Left lung (tissue), 10 donors: ENCODE data around the gene TMA7. TPM values are rescaled to one million over a fixed set of nuclear protein-coding genes. Genes with fewer than 3 reads are reported as not detected.

Experiments
- ATAC-seq: fragments of 200-7000 bp; cut with Tn5 transposase; one replicate; pipeline ENCODE4 v1.9.1; 2020; ENCODE audit warnings: moderate library complexity
- DNase-seq, 4 donors: peaks; one replicate each; pipeline ENCODE4 v3.0.0-alpha.2; 2013 to 2020
- H3K27ac ChIP-seq, 2 donors: fragments of 200-600 bp; sonication (generic) in 1 of 2; one replicate each; pipeline versions ENCODE4 v1.5.0 to v1.8.0; 2020 to 2021
- H3K27me3 ChIP-seq, 2 donors: fragments of 200-600 bp; sonication (generic) in 1 of 2; one replicate each; pipeline versions ENCODE4 v1.5.0 to v1.8.0; 2020 to 2021
- H3K36me3 ChIP-seq, 2 donors: fragments of 200-600 bp; sonication (generic) in 1 of 2; one replicate each; pipeline versions ENCODE4 v1.5.0 to v1.8.0; 2020 to 2021
- H3K4me1 ChIP-seq, 2 donors: fragments of 200-600 bp; one replicate each; pipeline ENCODE4 v1.8.0; 2021
- H3K4me3 ChIP-seq, 2 donors: fragments of 200-600 bp; sonication (generic) in 1 of 2; one replicate each; pipeline versions ENCODE4 v1.5.0 to v1.8.0; 2020 to 2021; ENCODE audit warnings: mild to moderate bottlenecking in 1 of 2
- H3K9me3 ChIP-seq, 2 donors: fragments of 200-600 bp; sonication (generic) in 1 of 2; one replicate each; pipeline versions ENCODE4 v1.5.0 to v1.8.0; 2020 to 2021
- intact Hi-C, 2 donors: fragments of 100-400 bp; cut with DNase I; formaldehyde crosslinking; loops; one replicate each; pipeline versions ENCODE4 v1.11.2 to v1.14.2; 2022
- polyA plus RNA-seq, 6 donors: library from polyadenylated mRNA; unstranded; fragments of 120-200 nt; gene quantifications; one replicate each; pipeline ENCODE4 v1.2.1, GENCODE V29; 2013; ENCODE audit not compliant: insufficient read length in 6 of 6
- total RNA-seq, 2 donors: library from RNA; stranded (reverse); fragmentation: NEBNext Ultra II Directional; extraction: Animal tissue kit (Norgen Biotek cat#: 25700); gene quantifications; one replicate each; pipeline ENCODE4 v1.2.1, GENCODE V29; 2021
- TF ChIP-seq, protein P1 (sequence below), 2 donors: fragments of 200-600 bp; sonication (generic) in 1 of 2; IDR thresholded peaks; one replicate each; pipeline versions ENCODE4 v1.5.0 to v1.8.0; 2021; ENCODE audit warnings: antibody characterized with exemption in 2 of 2
- donor health status: DM: no; HTN: yes; CAD: no.
- donor health status: DM: no; HTN: no; CAD: no.

TMA7 gene
- total and polyA plus RNA-seq, 8 donors, result 174 to 288 (median 253) TPM

DNA sequence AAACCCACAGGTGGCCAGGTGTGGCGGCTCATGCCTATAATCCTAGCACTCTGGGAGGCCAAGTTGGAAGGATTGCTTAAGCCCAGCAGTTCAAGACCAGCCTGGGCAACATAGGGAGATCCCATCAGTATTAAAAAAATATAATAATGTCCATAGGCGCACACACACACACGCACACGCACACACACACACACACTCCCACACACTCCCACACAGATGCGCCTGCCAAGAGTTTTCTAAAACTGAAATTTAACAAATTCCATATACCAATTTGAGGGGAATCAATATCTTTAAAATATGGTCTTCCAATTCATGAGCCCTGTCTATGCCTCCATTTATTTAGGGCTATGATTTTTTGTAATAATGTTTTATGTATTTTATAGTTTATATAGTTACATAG, 46.9 kb downstream of the TMA7 start:
- no peak overlapping the region for H3K27ac ChIP-seq
- no peaks in the 10 kb centered on the region for H3K4me1 ChIP-seq
- ATAC-seq (no peak), DNase-seq (no peak)
- H3K4me3 ChIP-seq, result no peak overlapping the region
- H3K36me3 ChIP-seq, result peaks cover 0 to 16% of the 10 kb centered on the region in 2 donors
- H3K9me3 ChIP-seq, result no peaks in the 10 kb centered on the region
- H3K27me3 ChIP-seq, result no peaks in the 10 kb centered on the region
- intact Hi-C loops, result no loop called here
- TF ChIP-seq, protein P1, sequence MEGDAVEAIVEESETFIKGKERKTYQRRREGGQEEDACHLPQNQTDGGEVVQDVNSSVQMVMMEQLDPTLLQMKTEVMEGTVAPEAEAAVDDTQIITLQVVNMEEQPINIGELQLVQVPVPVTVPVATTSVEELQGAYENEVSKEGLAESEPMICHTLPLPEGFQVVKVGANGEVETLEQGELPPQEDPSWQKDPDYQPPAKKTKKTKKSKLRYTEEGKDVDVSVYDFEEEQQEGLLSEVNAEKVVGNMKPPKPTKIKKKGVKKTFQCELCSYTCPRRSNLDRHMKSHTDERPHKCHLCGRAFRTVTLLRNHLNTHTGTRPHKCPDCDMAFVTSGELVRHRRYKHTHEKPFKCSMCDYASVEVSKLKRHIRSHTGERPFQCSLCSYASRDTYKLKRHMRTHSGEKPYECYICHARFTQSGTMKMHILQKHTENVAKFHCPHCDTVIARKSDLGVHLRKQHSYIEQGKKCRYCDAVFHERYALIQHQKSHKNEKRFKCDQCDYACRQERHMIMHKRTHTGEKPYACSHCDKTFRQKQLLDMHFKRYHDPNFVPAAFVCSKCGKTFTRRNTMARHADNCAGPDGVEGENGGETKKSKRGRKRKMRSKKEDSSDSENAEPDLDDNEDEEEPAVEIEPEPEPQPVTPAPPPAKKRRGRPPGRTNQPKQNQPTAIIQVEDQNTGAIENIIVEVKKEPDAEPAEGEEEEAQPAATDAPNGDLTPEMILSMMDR (IDR thresholded peaks at IDR 0.05), result no peak

DNA sequence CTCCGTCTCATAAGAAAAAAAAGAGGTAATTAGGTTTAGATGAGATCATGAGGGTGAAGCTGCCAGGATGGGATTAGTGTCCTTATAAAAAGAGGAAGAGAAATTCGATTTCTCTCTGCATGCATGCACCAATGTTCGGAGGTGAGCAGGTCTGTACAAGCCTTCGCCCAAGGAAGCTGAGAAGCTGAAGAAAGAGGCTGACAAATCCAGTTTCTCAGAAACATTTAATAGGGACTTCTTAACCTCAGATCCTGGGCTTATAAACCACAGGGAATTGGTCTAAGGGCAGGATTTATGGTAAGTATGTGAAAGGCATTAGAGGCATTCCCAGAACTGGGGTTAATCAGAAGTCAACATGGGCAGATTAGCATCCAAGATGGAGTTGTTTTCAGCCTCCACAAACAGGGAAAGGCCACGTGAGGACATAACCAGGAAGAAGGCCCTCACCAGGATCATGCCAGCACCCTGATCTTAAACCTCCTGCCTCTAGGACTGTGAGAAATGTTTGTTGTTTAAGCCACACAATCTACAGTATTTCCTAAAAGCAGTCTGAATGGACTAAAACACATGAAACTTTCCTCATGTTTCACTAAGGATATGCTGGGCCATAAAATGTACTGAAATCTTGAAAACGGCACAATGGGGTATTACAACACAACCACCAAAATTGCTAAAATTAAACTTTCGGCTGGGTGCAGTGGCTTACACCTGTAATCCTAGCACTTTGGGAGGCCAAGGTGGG, 52.6 kb downstream of the TMA7 start:
- H3K9me3 ChIP-seq, result no peaks in the 10 kb centered on the region
- no peaks in the 10 kb centered on the region for H3K27me3 ChIP-seq
- intact Hi-C loops, result no loop called here
- ATAC-seq (no peak), DNase-seq (no peak)
- no peak overlapping the region for H3K4me3 ChIP-seq
- no peaks in the 10 kb centered on the region for H3K4me1 ChIP-seq
- peaks cover 0 to 71% of the 10 kb centered on the region in 2 donors for H3K36me3 ChIP-seq
- TF ChIP-seq, protein P1 (IDR thresholded peaks at IDR 0.05), result no peak
- no peak overlapping the region for H3K27ac ChIP-seq

DNA sequence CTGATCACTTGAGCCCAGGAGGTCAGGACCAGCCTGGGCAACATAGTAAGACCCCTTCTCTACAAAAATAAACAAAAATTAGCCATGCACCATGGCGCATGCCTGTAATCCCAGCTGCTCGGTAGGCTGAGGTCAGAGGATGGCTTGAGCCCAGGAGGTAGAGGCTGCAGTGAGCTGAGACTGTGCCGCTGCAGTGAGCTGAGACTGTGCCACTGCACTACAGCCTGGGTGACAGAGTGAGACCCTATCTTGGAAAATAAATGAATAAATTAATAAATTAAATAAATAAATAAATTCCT, 53.1 kb downstream of the TMA7 start:
- peak in 1 of 4 donors; percentile 19 for DNase-seq
- Histone ChIP-seq H3K27me3 (no peaks in the 10 kb centered on the region), H3K9me3 (no peaks in the 10 kb centered on the region), H3K4me1 (no peaks in the 10 kb centered on the region), H3K27ac (no peak overlapping the region), H3K4me3 (no peak overlapping the region), H3K36me3 (peaks cover 0 to 74% of the 10 kb centered on the region in 2 donors)
- no peak for ATAC-seq
- intact Hi-C loops, result no loop called here
- TF ChIP-seq, protein P1 (IDR thresholded peaks at IDR 0.05), result no peak

Other genes with a start within 250 kb of the TMA7 start
- 1 to 10 TPM in 1 of 2 donors, under 1 TPM in 1; 0.93 to 1.4 TPM for gene CAMP, start 216.8 kb upstream of the TMA7 start, total RNA-seq
- 1 to 10 TPM in 5 of 6 donors, under 1 TPM in 1; 0.97 to 3.1 (median 1.3) TPM for gene CAMP, start 216.8 kb upstream of the TMA7 start, polyA plus RNA-seq
- gene ZNF589, start 199.2 kb upstream of the TMA7 start, total RNA-seq, result 10 to 100 TPM in 1 of 2 donors, 1 to 10 TPM in 1; 9.0 to 17.5 TPM
- gene ZNF589, start 199.2 kb upstream of the TMA7 start, polyA plus RNA-seq, result 10 to 100 TPM; 16.0 to 19.6 (median 18.3) TPM
- gene NME6, start 138.9 kb upstream of the TMA7 start, total RNA-seq, result 10 to 100 TPM; 26.5 to 29.0 TPM
- 10 to 100 TPM; 27.0 to 30.9 (median 29.5) TPM for gene NME6, start 138.9 kb upstream of the TMA7 start, polyA plus RNA-seq
- not detected for gene SPINK8, start 106.6 kb upstream of the TMA7 start, total RNA-seq
- gene SPINK8, start 106.6 kb upstream of the TMA7 start, polyA plus RNA-seq, result not detected
- gene FBXW12, start 68.0 kb upstream of the TMA7 start, total RNA-seq, result not detected
- gene FBXW12, start 68.0 kb upstream of the TMA7 start, polyA plus RNA-seq, result under 1 TPM; 0.24 to 0.44 (median 0.37) TPM
- gene PLXNB1, start 10.2 kb upstream of the TMA7 start, total RNA-seq, result 100 to 1,000 TPM in 1 of 2 donors, 10 to 100 TPM in 1; 65.0 to 128 TPM
- gene PLXNB1, start 10.2 kb upstream of the TMA7 start, polyA plus RNA-seq, result 100 to 1,000 TPM in 4 of 6 donors, 10 to 100 TPM in 2; 89.0 to 161 (median 109) TPM
- gene CCDC51, start 138 bp upstream of the TMA7 start, total RNA-seq, result 10 to 100 TPM; 13.4 to 14.7 TPM
- 10 to 100 TPM; 13.5 to 16.2 (median 15.1) TPM for gene CCDC51, start 138 bp upstream of the TMA7 start, polyA plus RNA-seq
- gene ATRIP, start 6.5 kb downstream of the TMA7 start, total RNA-seq, result 1 to 10 TPM; 7.4 to 9.9 TPM
- 10 to 100 TPM; 10.4 to 14.4 (median 12.6) TPM for gene ATRIP, start 6.5 kb downstream of the TMA7 start, polyA plus RNA-seq
- 100 to 1,000 TPM; 179 to 206 TPM for gene SHISA5, start 63.9 kb downstream of the TMA7 start, total RNA-seq
- 100 to 1,000 TPM in 4 of 6 donors, 10 to 100 TPM in 2; 99.2 to 117 (median 112) TPM for gene SHISA5, start 63.9 kb downstream of the TMA7 start, polyA plus RNA-seq
- 10 to 100 TPM in 1 of 2 donors, 1 to 10 TPM in 1; 7.8 to 16.1 TPM for gene PFKFB4, start 116.5 kb downstream of the TMA7 start, total RNA-seq
- gene PFKFB4, start 116.5 kb downstream of the TMA7 start, polyA plus RNA-seq, result 10 to 100 TPM in 2 of 6 donors, 1 to 10 TPM in 4; 6.5 to 18.8 (median 7.6) TPM
- gene UCN2, start 123.5 kb downstream of the TMA7 start, total RNA-seq, result under 1 TPM in 1 of 2 donors, not detected in 1; 0.37 TPM
- gene UCN2, start 123.5 kb downstream of the TMA7 start, polyA plus RNA-seq, result under 1 TPM in 5 of 6 donors, not detected in 1; 0.11 to 0.24 (median 0.18) TPM
- 1 to 10 TPM; 7.2 to 9.2 TPM for gene COL7A1, start 155.1 kb downstream of the TMA7 start, total RNA-seq
- 10 to 100 TPM in 2 of 6 donors, 1 to 10 TPM in 4; 8.5 to 13.2 (median 9.6) TPM for gene COL7A1, start 155.1 kb downstream of the TMA7 start, polyA plus RNA-seq
- gene UQCRC1, start 169.4 kb downstream of the TMA7 start, total RNA-seq, result 100 to 1,000 TPM; 148 to 203 TPM
- 100 to 1,000 TPM; 153 to 174 (median 166) TPM for gene UQCRC1, start 169.4 kb downstream of the TMA7 start, polyA plus RNA-seq
- gene TMEM89, start 181.5 kb downstream of the TMA7 start, total RNA-seq, result not detected
- not detected for gene TMEM89, start 181.5 kb downstream of the TMA7 start, polyA plus RNA-seq
- gene SLC26A6, start 195.2 kb downstream of the TMA7 start, total RNA-seq, result 10 to 100 TPM; 32.0 to 34.9 TPM
- gene SLC26A6, start 195.2 kb downstream of the TMA7 start, polyA plus RNA-seq, result 10 to 100 TPM; 14.0 to 21.8 (median 15.3) TPM
- gene CELSR3, start 222.6 kb downstream of the TMA7 start, total RNA-seq, result 1 to 10 TPM in 1 of 2 donors, under 1 TPM in 1; 0.93 to 1.2 TPM
- gene CELSR3, start 222.6 kb downstream of the TMA7 start, polyA plus RNA-seq, result 1 to 10 TPM in 2 of 6 donors, under 1 TPM in 4; 0.79 to 1.7 (median 0.90) TPM
- 10 to 100 TPM; 15.6 to 16.0 TPM for gene NCKIPSD, start 245.7 kb downstream of the TMA7 start, total RNA-seq
- 10 to 100 TPM; 13.4 to 20.5 (median 17.4) TPM for gene NCKIPSD, start 245.7 kb downstream of the TMA7 start, polyA plus RNA-seq